Erythroblast (primary cell): ENCODE measurements around the gene BABAM2.

Experiments
- GATA1 ChIP-seq: IDR thresholded peaks from 2 replicates; pipeline ENCODE4 v1.6.1; 2011; ENCODE audit warnings: low read depth, mild to moderate bottlenecking, control low read depth, low read length, moderate library complexity
- POLR2A ChIP-seq: IDR thresholded peaks from 2 replicates; pipeline ENCODE4 v1.6.1; 2011; ENCODE audit warnings: mild to moderate bottlenecking, low read length

GRCh38 chr2:28347193-28347592, 456.7 kb downstream of the BABAM2 start:
- no peak for TF ChIP-seq POLR2A
- TF ChIP-seq GATA1 = no peak
